Measurements from ENCODE around the gene FFAR3.
"Not testable (repeated sequence)": the region's sequence is repeated elsewhere in the genome, so short reads cannot be mapped to it uniquely, and the experiment has no call there.

The FFAR3 gene

DNA sequence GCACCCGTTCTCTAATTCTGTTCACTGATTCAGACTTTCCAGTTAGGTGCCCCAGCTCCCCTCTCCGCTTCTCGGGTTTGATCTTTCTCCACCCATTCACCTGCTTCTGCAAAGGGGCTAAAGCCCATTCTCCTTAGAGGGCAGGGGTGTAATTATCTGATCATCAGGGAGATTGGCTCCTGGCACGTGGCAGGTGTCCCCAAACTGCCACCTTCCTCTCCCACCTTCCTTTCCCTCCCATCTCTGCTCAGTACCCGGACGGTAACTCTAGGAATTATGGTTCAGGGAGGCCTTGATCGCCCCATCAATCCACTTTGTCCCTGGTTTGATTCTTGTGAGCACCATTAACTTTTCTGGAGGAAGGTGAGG lies 10.3 kb upstream of the FFAR3 start:
- H3K4me3 ChIP-seq (ENCODE audit: low read length): no peak overlapping the region
- no peak for DNase-seq (ENCODE audit: low read depth, low spot score)

DNA sequence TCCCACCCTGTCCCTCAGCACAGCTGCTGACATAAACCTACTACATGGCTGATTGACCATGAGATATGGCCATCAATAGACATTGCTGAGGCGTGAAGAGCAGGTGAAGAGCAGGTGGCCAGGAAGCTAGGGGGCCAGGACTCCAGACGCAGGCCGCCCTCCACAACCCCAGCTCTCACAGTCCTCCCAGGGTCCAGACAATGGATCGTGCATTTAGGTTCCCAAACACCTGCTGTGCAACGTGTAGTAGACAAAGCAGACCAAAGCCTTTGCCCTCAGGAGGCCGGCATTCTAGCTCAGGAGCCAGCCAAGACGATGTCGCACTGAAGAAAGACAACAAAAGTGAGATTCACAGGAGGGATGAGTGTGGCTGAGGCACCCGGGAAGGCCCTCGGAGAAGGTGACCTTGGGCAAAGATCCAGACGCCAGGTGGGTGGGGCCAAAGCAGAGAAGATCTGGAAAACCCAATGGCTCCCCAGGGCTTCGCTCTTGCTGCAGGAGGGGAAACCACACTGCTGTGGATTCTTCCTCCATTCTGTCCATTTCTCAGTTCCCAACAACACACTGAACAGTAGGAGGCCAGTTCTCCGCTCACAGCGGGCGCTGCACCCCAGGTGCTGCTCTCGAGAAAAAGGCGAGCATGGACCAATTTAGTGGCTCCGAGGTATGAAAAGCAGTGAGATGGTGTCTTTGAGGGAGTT lies 9.2 kb upstream of the FFAR3 start:
- no peak overlapping the region for H3K4me3 ChIP-seq (ENCODE audit: low read length)
- DNase-seq (ENCODE audit: low read depth, low spot score): no peak

DNA sequence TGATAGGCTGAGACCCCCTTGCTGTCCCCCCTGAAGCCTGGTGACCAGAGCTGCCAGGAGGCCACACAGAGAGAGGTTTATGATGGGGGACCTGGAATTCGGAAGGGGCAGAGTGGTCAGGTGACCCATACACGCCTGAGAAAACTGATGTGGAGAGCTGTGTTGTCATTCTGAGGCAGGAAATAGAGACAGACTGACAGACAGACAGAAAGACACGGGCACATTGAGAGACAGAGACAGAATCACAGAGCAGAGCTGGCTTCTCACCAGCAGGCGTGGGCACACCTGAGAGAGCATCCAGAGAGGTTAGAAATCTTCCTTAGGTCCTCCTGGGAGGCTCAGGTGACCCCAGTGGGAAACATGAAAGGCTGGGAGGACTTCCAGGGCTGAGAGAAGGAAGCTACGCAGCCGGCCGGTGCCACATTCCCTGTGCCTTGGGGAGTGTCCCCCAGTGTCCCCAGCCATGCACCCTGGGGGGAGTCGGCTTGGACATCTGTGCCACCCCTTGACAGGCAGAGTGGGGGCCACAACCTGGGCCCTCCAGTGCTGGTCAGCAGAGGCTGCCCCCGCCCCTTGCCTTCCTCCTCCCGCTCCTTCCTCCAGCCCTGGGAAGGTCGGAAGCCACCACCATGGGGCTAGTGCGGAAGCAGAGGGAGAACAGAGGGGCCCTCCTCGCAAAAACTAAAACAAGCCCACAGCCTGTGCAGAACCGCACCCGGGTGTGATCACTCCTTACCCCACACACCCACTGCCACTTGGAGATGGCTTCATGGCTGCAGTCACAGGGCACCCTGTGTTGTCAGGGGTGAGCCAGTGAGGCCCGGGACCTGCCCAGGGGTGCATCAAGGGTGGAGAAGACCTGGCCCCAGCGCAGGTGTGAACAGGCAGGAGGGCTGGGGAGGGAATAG lies 8.4 kb upstream of the FFAR3 start:
- no peak for DNase-seq (ENCODE audit: low read depth, low spot score)
- H3K4me3 ChIP-seq (ENCODE audit: low read length): no peak overlapping the region

DNA sequence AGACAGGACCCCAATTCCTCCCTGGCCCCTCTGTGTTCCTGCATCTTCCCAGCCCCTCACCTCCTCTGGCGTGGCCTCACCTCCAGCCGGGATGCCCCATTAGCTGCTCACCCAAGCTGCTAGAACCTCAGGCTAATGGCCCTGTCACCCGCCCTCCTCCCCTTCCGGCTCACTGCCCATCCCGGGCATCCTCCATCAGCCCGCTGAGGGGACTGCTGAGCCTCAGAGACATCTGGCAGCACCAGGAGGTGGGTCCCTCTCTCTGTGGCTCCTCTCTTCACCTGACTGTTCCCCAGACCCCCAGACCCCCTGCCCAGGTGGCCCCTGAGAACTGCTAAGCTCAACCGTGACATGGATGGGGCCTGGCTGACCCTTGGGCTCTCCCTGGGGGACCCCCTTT lies 7.7 kb upstream of the FFAR3 start:
- no peak for DNase-seq (ENCODE audit: low read depth, low spot score)

DNA sequence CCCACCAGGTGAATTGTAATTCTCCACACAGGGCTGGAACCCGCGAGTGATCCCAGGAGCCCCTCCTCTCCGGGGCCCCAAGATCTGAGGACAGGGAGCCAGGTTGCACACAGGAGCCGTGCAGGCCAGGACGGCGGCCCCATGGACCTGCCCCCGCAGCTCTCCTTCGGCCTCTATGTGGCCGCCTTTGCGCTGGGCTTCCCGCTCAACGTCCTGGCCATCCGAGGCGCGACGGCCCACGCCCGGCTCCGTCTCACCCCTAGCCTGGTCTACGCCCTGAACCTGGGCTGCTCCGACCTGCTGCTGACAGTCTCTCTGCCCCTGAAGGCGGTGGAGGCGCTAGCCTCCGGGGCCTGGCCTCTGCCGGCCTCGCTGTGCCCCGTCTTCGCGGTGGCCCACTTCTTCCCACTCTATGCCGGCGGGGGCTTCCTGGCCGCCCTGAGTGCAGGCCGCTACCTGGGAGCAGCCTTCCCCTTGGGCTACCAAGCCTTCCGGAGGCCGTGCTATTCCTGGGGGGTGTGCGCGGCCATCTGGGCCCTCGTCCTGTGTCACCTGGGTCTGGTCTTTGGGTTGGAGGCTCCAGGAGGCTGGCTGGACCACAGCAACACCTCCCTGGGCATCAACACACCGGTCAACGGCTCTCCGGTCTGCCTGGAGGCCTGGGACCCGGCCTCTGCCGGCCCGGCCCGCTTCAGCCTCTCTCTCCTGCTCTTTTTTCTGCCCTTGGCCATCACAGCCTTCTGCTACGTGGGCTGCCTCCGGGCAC lies 6.7 kb upstream of the FFAR3 start:
- no peak for DNase-seq (ENCODE audit: low read depth, low spot score)

More for the DNA sequence above, 7.7 kb upstream of the FFAR3 start:
- H3K4me3 ChIP-seq (ENCODE audit: low read length): no peak overlapping the region

DNA sequence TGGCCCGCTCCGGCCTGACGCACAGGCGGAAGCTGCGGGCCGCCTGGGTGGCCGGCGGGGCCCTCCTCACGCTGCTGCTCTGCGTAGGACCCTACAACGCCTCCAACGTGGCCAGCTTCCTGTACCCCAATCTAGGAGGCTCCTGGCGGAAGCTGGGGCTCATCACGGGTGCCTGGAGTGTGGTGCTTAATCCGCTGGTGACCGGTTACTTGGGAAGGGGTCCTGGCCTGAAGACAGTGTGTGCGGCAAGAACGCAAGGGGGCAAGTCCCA lies 6.1 kb upstream of the FFAR3 start:
- no peak overlapping the region for H3K4me3 ChIP-seq (ENCODE audit: low read length)
- no peak for DNase-seq (ENCODE audit: low read depth, low spot score)

More for the DNA sequence above, 6.7 kb upstream of the FFAR3 start:
- no peak overlapping the region for H3K4me3 ChIP-seq (ENCODE audit: low read length)

DNA sequence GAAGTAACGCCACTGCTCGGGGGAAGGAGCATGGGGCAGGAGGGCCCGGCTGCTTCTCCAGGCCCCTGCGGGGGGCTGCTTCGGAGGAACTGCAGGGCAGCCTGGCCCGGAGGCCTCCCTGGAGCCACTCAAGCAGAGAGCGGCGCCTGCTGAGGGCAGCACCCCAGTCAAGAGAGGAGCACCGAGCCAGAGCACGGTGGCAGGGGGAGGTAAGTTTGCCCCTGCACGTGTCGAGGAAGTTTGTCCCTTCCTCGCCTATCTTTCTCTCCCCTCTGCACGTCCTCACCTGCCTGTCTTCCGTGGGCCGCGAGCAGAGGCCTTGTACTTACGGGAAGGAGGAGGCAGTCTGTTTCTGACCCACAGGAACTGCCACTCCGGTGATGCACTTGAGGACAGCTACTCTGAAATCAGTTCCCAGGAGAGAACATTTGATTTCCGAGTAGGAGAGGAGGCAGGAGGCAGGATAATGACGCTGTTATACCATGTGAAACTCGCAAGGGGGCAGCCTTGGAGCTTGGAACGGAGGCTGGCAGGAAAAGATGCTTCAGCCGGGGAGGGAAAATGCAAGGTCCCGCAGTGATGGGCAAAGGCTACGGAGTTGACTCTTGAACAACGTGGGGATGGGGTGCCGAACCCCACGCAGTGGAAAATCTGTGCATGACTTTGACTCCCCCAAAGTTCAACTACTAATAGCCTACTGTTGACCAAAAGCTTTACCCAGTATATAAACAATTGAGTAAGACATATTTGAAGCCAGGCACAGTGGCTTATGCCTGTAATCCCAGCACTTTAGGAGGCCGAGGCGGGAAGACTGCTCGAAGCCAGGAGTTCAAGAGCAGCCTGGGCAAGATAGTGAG lies 5.6 kb upstream of the FFAR3 start:
- DNase-seq (ENCODE audit: low read depth, low spot score): peak; percentile 57
- H3K4me3 ChIP-seq (ENCODE audit: low read length): no peak overlapping the region

DNA sequence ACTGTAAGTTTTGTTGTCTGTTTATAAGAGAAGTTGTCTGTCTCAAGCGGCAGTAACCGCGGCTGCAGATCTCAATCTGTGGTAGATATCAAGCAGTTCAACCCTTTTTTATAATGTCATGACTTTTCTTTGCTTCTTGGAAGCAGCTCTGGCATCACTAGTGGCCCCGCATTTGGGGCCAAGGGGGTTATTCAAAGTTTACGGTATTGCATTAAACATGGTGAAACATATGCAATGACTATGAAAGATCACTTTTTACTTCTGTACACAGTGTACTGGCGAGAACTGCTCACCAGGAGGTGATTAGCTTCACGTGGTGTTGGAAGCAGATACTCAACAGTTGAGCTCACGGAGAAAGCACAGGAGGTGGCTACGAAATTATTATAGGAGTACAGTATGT lies 4.6 kb upstream of the FFAR3 start:
- no peak overlapping the region for H3K4me3 ChIP-seq (ENCODE audit: low read length)
- DNase-seq (ENCODE audit: low read depth, low spot score): no peak

DNA sequence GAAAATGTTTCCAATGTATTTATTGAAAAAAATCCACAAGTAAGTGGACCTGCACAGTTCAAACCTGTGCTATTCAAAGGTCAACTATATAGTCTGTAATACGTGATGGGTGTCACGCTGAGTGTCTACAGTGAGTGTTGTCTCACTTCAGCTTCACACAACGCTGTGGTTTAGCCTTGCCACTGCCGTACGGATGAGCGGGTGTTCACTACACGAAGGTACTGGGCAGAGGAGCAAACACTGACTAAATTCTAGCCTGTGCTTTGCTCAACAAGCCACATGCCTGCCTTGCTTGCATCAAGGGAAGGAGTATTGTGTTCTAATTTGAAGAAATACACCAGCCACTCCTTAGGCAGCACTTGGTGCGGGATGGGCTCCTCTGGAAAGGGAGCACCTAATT lies 3.4 kb upstream of the FFAR3 start:
- DNase-seq (ENCODE audit: low read depth, low spot score): no peak
- H3K4me3 ChIP-seq (ENCODE audit: low read length): no peak overlapping the region

DNA sequence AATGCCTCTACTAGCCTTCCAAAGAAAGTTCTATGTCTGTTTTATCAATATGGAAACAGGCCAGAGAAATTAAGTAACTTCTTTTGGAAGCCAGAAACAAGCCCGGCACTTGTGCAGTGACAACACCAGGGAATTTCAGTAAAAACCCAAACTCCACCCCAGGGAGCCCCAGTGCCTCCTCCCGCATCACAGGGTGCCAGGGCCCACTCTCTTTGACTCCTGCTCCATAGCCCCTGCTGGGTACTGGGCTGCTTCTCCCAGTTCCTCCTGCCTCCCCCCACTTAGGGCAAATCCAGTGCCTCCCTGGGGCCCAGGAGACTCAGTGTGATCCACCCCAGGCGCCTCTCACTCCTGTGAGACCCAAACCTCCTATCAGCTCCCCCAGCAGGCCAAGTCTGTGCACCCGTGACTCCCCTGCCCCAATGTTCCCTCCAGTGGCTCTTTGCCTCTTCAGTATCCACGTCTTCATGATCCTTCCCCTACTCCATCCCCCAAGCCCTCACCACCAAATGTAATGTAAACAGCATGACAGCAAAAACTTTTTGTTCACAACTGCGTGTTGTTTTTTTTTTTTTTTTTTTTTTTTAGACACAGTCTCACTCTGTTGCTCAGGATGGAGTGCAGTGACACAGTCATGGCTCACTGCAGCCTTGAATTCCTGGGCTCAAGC lies 2.3 kb upstream of the FFAR3 start:
- no peak for DNase-seq (ENCODE audit: low read depth, low spot score)
- H3K4me3 ChIP-seq (ENCODE audit: low read length): no peak overlapping the region

DNA sequence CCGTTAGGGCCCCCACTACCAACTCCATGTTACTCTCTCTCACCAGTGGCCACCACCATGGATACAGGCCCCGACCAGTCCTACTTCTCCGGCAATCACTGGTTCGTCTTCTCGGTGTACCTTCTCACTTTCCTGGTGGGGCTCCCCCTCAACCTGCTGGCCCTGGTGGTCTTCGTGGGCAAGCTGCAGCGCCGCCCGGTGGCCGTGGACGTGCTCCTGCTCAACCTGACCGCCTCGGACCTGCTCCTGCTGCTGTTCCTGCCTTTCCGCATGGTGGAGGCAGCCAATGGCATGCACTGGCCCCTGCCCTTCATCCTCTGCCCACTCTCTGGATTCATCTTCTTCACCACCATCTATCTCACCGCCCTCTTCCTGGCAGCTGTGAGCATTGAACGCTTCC lies 574 bp downstream of the FFAR3 start:
- not testable (repeated sequence) for DNase-seq (ENCODE audit: low read depth, low spot score); H3K4me3 ChIP-seq (ENCODE audit: low read length)

DNA sequence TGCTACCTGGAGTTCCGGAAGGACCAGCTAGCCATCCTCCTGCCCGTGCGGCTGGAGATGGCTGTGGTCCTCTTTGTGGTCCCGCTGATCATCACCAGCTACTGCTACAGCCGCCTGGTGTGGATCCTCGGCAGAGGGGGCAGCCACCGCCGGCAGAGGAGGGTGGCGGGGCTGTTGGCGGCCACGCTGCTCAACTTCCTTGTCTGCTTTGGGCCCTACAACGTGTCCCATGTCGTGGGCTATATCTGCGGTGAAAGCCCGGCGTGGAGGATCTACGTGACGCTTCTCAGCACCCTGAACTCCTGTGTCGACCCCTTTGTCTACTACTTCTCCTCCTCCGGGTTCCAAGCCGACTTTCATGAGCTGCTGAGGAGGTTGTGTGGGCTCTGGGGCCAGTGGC lies 1.1 kb downstream of the FFAR3 start:
- DNase-seq (ENCODE audit: low read depth, low spot score); H3K4me3 ChIP-seq (ENCODE audit: low read length): not testable (repeated sequence)

DNA sequence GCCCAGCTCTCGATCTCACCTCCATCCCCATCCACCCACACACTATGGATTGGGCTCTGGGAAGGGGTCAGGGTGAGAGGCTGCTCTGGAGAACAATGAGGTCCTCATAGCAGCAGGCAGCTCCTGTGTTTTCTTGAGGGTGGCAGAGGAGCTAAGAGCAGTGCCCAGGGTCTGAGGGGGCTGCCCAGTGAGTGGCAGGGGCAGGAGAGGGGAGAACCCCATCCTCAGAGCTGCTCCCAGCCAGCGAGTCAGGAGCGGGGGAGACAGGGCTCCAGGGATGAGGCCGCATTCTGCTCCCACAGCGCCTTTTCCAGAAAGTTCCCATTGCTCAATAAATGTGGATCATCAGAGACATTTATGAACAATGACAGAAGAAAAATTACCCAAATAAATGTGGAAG lies 1.8 kb downstream of the FFAR3 start:
- not testable (repeated sequence) for DNase-seq (ENCODE audit: low read depth, low spot score); H3K4me3 ChIP-seq (ENCODE audit: low read length)

DNA sequence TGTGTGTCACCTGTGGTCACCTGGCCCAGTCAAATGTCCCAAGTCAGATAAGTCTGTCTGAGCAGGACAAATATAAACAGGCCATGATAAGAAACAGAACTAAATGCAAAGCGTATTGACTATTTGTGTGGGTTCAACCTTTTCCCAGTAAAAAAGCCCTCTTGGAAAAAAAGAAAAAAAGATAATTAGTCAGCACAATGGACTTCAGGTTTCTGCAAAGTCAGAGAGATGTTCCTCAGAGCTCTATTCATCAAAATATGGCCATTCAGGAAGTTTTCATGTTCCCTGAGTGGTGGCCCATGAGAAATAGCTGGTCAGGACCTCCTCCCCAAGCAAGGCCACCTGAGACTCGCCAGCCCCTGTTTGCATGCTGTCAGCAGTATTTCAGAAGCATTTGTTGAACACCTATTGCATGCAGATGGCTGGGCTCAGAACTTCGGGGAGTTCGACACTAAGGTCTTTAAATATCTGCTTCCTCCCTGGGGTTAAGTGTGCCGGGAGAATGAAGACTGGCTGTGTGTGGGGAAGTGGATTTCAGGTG lies 2.7 kb downstream of the FFAR3 start:
- DNase-seq (ENCODE audit: low read depth, low spot score): no peak
- no peak overlapping the region for H3K4me3 ChIP-seq (ENCODE audit: low read length)

DNA sequence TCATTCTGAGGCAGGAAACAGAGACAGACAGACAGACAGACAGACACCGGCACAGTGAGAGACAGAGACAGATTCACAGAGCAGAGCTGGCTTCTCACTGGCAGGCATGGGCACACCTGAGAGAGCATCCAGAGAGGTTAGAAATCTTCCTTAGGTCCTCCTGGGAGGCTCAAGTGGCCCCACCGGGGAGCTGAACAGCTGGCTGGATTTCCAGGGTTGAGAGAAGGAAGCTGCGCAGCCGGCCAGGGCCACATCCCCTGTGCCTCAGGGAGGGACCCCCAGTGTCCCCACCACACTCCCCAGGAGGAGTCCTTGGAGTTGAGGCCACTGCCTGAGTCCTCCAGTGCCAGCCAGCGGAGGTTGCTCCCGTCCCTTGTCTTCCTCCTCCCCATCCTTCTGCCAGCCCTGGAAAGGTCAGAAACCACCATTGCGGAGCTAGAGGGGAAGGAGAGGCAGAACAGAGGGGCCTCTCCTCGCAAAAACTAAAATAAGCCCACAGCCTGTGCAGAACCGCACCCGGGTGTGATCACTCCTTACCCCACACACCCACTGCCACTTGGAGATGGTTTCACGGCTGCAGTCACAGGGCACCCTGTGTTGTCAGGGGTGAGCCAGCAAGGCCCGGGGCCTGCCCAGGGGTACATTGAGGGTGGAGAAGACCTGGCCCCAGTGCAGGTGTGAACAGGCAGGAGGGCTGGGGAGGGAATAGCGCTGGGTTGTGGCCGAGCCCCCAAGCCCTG lies 4.2 kb downstream of the FFAR3 start:
- H3K4me3 ChIP-seq (ENCODE audit: low read length): no peak overlapping the region
- DNase-seq (ENCODE audit: low read depth, low spot score): no peak

DNA sequence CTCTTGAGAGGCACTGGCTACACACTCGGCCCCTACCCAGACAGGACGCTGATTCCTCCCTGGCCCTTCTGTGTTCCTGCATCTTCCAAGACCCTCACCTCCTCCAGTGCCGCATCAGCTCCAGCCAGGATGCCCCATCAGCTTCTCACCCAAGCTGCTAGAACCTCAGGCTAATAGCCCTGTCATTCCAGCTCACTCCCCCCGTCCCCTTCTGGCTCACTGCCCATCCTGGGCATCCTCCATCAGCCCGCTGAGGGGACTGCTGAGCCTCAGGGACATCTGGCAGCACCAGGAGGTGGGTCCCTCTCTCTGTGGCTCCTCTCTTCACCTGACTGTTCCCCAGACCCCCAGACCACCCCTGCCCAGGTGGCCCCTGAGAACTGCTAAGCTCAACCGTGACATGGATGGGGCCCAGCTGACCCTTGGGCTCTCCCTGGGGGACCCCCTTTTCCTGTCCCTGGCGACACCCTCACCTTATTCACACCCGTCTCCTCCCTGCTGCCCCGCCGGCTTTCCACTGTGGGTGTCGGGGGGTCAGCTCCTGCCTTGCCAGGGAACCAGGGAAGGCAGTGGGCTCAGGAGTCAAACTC lies 4.8 kb downstream of the FFAR3 start:
- DNase-seq (ENCODE audit: low read depth, low spot score): no peak
- no peak overlapping the region for H3K4me3 ChIP-seq (ENCODE audit: low read length)

DNA sequence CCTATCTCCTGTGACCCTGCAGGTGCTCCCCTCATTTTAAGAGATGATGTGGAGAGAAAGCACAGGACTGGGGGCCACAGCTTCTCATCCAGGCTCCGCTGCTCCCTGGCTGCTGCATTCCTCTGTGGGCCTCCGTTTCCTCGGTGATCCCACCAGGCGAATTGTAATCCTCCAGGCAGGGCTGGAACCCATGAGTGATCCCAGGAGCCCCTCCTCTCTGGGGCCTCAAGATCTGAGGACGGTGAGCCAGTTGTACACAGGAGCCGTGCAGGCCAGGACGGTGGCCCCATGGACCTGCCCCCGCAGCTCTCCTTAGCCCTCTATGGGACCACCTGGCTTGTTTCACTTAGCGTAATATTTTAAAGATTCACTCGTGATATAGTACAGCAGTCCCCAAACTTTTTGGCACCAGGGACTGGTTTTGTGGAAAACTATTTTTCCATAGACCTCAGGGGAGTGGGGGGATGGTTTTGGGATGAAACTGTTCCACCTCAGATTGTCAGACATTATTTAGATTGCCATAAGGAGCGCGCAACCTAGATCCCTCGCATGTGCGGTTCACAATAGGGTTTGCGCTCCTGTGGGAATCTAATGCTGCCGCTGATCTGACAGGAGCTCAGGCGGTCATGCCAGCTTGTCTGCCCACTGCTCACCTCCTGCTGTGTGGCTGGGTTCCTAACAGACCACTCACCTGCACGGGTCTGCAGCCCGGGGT lies 5.6 kb downstream of the FFAR3 start:
- no peak overlapping the region for H3K4me3 ChIP-seq (ENCODE audit: low read length)
- DNase-seq (ENCODE audit: low read depth, low spot score): no peak
